ENCODE measurements around the gene RNF146. TPM values are rescaled to one million over a fixed set of nuclear protein-coding genes. Genes with fewer than 3 reads are reported as not detected.

RNF146 gene, protein sequence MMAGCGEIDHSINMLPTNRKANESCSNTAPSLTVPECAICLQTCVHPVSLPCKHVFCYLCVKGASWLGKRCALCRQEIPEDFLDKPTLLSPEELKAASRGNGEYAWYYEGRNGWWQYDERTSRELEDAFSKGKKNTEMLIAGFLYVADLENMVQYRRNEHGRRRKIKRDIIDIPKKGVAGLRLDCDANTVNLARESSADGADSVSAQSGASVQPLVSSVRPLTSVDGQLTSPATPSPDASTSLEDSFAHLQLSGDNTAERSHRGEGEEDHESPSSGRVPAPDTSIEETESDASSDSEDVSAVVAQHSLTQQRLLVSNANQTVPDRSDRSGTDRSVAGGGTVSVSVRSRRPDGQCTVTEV
- total RNA-seq (10 to 100 TPM in 4 of 6 donors, 1 to 10 TPM in 2; 8.7 to 24.7 (median 13.1) TPM), polyA plus RNA-seq (10 to 100 TPM; 17.0 to 28.6 TPM)

GRCh38 chr6:127266178-127266891, at the start of gene RNF146:
TSS of gene RNF146 (plus strand) at chr6:127266864. CDS start at chr6:127280339, 13,475 bp downstream.
- TF ChIP-seq, protein P1, sequence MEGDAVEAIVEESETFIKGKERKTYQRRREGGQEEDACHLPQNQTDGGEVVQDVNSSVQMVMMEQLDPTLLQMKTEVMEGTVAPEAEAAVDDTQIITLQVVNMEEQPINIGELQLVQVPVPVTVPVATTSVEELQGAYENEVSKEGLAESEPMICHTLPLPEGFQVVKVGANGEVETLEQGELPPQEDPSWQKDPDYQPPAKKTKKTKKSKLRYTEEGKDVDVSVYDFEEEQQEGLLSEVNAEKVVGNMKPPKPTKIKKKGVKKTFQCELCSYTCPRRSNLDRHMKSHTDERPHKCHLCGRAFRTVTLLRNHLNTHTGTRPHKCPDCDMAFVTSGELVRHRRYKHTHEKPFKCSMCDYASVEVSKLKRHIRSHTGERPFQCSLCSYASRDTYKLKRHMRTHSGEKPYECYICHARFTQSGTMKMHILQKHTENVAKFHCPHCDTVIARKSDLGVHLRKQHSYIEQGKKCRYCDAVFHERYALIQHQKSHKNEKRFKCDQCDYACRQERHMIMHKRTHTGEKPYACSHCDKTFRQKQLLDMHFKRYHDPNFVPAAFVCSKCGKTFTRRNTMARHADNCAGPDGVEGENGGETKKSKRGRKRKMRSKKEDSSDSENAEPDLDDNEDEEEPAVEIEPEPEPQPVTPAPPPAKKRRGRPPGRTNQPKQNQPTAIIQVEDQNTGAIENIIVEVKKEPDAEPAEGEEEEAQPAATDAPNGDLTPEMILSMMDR (IDR thresholded peaks at IDR 0.05): peak; percentile 39 to 63 (median 58)
- Histone ChIP-seq H3K27me3 (no peaks in the 10 kb centered on the region), H3K9me3 (no peaks in the 10 kb centered on the region), H3K4me3 (peak within 1 kb of the TSS; percentile 70 to 90 (median 88)), H3K27ac (peak within 1 kb of the TSS; percentile 97 to 100 (median 98)), H3K36me3 (no peaks in the 10 kb centered on the region), H3K4me1 (peaks cover 0 to 30% (median 17%) of the 10 kb centered on the region in 3 donors)
- FAIRE-seq (no peak), ATAC-seq (peak; percentile 91 to 97 (median 95)), DNase-seq (peak; percentile 72 to 93 (median 80))
- intact Hi-C loops (cut with DNase I): no loop called here
- WGBS, 2 donors: 0% methylated on average over 26 to 40 of the region's 40 CpGs

GRCh38 chr6:127219869-127220268, 46.8 kb upstream of the RNF146 start:
- TF ChIP-seq, protein P1 (IDR thresholded peaks at IDR 0.05): no peak
- ATAC-seq: no peak
- intact Hi-C loops (cut with DNase I): no loop called here
- WGBS, 2 donors: 77 to 88% methylated on average over 1 of the region's 1 CpG
- Histone ChIP-seq H3K27me3 (no peaks in the 10 kb centered on the region), H3K4me1 (no peaks in the 10 kb centered on the region), H3K4me3 (no peak overlapping the region), H3K9me3 (no peaks in the 10 kb centered on the region), H3K27ac (no peak overlapping the region), H3K36me3 (no peaks in the 10 kb centered on the region)
- no peak for FAIRE-seq
- DNase-seq: no peak

GRCh38 chr6:127221201-127221600, 45.5 kb upstream of the RNF146 start:
- H3K4me1 ChIP-seq: no peaks in the 10 kb centered on the region
- WGBS, 2 donors: 67 to 75% methylated on average over 4 of the region's 4 CpGs
- intact Hi-C loops (cut with DNase I): no loop called here
- no peak for DNase-seq
- H3K9me3 ChIP-seq: no peaks in the 10 kb centered on the region
- H3K4me3 ChIP-seq: no peak overlapping the region
- no peak for ATAC-seq
- H3K27me3 ChIP-seq: no peaks in the 10 kb centered on the region
- TF ChIP-seq, protein P1 (IDR thresholded peaks at IDR 0.05): no peak
- no peak overlapping the region for H3K27ac ChIP-seq
- no peak for FAIRE-seq
- H3K36me3 ChIP-seq: no peaks in the 10 kb centered on the region

- TF ChIP-seq, protein P1 (IDR thresholded peaks at IDR 0.05): no peak
- H3K36me3 ChIP-seq: no peaks in the 10 kb centered on the region
- intact Hi-C loops (cut with DNase I): no loop called here
- DNase-seq (no peak), FAIRE-seq (no peak), ATAC-seq (no peak)
- H3K27me3 ChIP-seq: no peaks in the 10 kb centered on the region
- H3K9me3 ChIP-seq: no peaks in the 10 kb centered on the region
- H3K27ac ChIP-seq: no peak overlapping the region
- H3K4me3 ChIP-seq: no peak overlapping the region
- no peaks in the 10 kb centered on the region for H3K4me1 ChIP-seq
- 27 to 58% methylated on average over 1 of the region's 1 CpG for WGBS, 2 donors
Measured at GRCh38 chr6:127222418-127222817, 44.2 kb upstream of the RNF146 start.
